HG03196 (cell line): ENCODE data around the gene AGFG2.

Experiments used
- ATAC-seq: cut with Tn5 transposase; IDR thresholded peaks from one replicate; pipeline ENCODE4 v1.9.1; 2021; ENCODE audit not compliant: unreplicated experiment

The AGFG2 gene

DNA sequence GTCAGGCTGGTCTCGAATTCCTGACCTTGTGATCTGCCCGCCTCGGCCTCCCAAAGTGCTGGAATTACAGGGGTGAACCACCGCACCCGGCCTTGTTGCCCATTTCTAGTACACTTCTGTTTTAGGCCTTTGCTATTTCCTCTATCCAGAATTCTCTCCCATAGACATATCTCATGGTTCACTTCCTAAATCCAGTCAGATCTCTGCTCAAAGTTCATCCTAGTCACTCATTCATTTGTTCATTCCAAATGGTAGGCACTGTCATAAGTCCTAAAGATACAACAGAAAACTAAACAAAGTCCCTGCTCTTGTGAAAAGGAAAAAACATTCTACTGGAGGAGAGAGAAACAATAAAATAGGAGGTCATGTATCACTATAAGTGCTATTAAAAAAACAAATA, 71.0 kb downstream of the AGFG2 start:
- no peak for ATAC-seq

DNA sequence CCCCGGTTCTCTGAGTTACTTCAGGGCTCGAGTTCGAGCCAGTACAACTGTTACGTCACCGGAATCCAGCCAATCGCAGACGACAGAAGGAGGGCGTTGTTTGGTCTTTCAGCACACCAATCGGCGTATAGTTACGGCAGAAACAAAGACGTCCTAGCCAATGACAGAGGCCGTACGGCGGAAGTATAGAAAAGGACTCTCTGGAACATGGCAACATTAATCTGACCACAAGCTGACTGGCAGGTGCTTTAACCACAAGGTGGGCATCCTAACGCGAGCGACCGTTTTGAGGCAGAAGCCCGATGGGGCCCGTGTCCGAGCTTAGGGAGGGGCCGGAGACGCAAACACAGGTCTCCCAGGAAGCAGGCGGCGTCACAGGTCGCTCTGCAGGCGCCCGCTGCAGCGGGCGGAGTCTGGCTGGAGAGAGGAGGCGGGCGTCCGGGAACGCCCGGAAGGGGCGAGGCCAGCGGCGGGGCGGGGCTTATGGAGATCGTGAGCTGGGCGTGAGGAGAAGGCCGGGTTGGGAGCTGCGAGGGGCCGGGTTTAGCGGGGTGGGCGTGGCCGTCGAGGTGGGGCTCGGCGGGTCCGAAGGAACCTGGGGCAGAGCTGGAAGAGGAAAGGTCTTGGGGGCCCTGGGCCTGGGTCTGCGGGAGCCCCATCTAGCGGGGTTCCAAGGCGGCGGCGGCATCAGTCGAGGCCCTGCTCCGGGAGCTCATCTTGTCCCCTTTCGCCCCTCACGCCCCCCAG, 73.2 kb downstream of the AGFG2 start, which contains the start of gene MOSPD3:
Gene MOSPD3 (plus strand): TSS at position 558 of the 747 bp plus-strand sequence. CDS start 252 bp downstream, outside the sequence.
- ATAC-seq, result peak; percentile 92

DNA sequence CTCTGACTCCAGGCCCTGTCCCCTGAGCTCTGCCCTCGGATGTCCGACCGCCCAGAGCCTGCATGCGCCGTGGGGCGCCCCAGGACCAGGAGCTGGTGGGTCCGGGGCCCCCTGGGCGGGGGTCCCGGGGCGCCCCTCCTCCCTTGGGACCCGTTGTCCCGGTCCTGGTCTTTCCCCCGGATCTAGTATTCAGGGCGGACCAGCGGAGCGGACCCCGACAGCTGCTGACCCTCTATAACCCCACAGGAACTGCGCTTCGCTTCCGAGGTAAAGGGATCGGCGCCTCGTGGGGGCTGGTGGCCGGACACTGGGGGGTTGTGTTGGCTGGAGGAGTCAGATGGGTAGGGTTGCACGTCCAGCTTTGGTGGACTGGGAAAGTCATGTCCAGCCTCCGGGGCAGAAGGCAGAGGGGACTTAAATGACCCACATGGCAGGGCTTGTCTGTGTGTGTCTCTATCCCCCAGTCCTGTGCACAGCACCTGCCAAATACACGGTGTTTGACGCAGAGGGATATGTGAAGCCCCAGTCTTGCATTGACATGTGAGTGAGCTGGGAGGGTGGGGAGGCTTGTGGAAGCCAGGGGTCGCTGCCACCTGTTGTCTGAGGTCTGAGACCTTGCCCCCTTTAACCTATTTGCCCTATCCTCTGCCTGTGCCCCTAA, 73.9 kb downstream of the AGFG2 start:
- ATAC-seq, result peak; percentile 5

DNA sequence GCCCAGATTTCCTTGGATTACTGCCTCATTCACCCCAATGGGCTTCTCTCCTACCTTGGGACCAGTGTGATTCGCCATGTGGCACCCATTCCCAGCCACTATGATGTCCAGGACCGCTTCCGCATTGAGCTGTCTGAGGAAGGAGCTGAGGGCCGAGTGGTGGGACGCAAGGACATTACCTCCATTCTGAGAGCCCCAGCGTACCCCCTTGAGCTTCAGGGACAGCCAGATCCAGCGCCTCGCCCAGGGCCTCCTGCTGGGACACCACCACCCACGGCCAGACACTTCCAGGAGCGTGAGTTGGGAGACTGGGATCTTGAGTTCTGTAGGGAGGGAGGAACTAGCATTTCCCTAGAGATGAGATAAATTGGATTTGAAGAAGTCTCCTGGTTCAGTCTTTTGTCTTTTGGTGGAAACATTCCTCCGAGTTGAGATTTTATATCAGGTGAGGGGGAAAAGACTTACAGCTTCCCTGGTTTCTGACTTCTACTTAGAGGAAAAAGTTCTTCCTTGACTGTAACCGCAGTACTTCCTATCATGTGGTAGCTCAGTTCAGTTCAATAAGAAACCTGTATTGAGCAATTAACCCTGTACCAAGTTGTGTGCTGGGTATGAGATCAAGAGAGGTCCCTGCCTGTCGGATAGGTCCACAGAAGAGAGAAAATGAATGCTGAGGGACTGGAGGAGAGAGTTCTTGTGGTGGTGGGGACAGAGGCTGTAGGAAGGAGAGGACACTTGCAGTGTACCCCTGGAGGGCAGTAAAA, 74.6 kb downstream of the AGFG2 start:
- ATAC-seq, result no peak

DNA sequence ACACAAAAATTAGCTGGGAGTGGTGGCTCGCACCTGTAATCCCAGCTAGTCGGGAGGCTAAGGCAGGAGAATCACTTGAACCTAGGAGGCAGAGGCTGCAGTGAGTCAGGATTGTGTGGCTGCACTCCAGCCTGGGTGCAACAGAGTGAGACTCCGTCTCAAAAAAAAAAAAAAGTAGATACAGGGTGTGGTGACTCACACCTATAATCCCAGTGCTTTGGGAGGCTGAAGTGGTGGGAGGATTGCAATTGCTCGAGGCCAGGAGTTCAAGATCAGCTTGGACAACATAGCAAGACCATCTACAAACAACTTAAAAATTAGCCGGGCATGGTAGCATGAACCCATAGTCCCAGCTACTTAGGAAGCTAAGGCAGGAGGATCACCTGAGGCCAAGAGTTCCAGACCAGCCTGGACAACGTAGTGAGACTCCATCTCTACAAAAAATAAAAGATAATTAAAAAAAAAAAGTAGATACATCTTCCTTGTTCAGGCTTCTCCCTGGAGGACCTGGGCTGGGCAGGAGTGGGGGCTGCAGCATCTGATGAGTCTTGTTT, 75.4 kb downstream of the AGFG2 start:
- ATAC-seq, result no peak
